ENCODE results near the gene KCNJ15.

The KCNJ15 gene

DNA sequence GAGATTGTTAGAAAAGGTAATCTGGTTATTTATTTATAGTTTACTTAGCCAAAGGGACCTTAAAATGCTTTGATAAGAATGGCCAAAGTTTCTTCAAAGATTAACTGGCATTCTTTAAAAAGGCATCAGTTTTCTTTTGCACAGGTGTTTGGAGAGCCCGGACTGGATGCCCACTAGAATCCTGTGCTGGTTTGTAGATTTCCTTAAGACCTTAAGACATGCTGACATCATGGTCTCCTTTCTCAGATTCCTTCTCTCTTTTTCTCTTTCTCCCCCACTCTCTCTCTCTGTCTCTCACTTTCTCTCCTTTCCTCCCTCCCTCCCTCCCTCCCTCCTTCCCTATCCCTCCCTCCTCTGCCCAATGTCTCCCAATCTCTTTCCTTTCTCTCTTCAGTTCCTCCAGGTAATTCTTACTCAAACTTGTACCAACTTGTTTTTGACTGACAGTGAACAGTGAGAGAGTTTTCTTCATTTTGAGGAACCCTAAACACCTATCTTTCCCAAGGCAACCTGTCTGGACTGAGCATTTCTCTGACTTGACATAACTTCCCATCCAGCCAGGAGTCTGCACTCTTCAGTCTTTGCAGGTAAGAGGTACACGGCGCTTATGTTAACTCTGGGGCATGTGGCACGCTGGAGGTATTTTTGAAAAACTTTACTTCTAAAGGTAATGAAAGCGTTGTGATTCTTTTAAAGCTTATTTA lies at the start of gene KCNJ15:
Gene KCNJ15 (plus strand): TSS at position 393 of the 704 bp plus-strand sequence. CDS start 42,271 bp downstream, outside the sequence.
- no peaks in the 10 kb centered on the region for H3K27me3 ChIP-seq (ENCODE audit: low read depth)
- in situ Hi-C loops (cut with MboI; ENCODE audit: low sequenced_read_pairs): no loop called here
- no peaks in the 10 kb centered on the region for H3K4me1 ChIP-seq
- H3K36me3 ChIP-seq (replicated peaks): no peaks in the 10 kb centered on the region
- no peak for DNase-seq (ENCODE audit: low spot score in 2 of 2)
- no peaks in the 10 kb centered on the region for H3K9me3 ChIP-seq
- H3K4me3 ChIP-seq: no peak within 1 kb of the TSS

DNA sequence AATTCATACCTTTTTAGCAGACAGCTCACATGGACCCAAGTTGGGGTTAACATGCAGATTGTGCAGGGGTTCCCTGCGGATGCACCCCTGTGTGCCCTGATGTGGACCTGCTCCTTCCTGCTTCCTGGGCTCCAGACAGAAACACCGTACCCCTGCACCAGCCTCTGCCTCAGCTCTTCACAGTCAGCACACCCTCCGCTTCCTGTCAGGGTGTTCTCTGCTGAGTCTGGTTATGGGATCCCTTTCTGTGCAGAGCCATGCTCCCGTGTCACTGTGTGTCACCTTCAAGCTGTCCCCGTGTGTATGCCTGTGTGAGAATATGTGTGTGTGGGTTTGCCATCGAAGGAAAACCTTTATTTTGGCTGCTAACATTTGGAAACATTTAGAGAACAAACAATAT lies 48.7 kb upstream of the KCNJ15 start:
- Histone ChIP-seq H3K9me3 (no peaks in the 10 kb centered on the region; the same call in none of the 2 replicates), H3K4me1 (no peaks in the 10 kb centered on the region), H3K36me3 (replicated peaks) (no peaks in the 10 kb centered on the region), H3K27me3 (ENCODE audit: low read depth) (no peaks in the 10 kb centered on the region), H3K4me3 (no peak overlapping the region)
- DNase-seq (ENCODE audit: low spot score in 2 of 2): no peak
- in situ Hi-C loops (cut with MboI; ENCODE audit: low sequenced_read_pairs): loop anchor here (25.0 kb wide), 1 partner anchor 929 kb away; no protein-coding TSS in a partner anchor

DNA sequence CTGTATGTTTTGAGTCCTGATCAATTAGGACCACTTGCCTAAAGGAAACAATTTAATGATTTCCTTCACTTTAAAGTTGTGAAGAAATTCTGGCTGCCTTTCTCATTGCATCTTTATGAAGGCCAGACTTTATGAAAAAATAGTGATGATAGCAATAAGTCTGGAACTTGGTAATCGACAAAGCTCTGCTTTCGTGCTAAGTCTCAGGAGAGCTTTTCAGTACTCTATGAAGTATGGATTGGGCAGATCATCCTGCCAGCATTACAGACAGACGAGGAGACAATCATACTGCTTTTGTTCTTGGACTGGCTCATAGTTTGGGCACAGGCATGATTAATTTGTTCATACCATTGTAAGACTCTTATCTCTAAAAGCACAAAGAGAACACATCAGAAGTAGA lies 45.5 kb upstream of the KCNJ15 start:
- in situ Hi-C loops (cut with MboI; ENCODE audit: low sequenced_read_pairs): loop anchor here (25.0 kb wide), 1 partner anchor 926 kb away; no protein-coding TSS in a partner anchor
- Histone ChIP-seq H3K27me3 (ENCODE audit: low read depth) (no peaks in the 10 kb centered on the region), H3K9me3 (no peaks in the 10 kb centered on the region; the same call in 1 of the 2 replicates), H3K36me3 (replicated peaks) (no peaks in the 10 kb centered on the region), H3K4me1 (no peaks in the 10 kb centered on the region), H3K4me3 (no peak overlapping the region)
- no peak for DNase-seq (ENCODE audit: low spot score in 2 of 2)

DNA sequence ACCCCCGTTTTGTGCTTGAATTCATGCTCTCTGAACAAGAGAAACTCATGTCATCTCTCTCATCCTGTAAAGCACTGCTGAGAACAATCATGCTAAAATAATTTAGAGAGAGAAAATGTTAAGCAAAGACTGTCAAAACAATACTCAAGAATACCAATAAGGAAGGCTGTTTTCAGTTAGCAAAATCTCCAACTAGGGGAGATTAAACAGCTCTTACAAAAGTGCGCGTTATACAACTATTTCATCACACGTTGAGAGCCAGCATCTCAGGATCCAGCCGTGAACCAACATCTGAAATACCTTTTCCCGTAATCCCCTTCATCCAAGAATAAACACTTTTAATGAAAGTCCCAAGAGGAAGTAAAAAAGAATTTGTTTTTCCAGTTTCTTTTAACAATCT lies 44.1 kb upstream of the KCNJ15 start:
- in situ Hi-C loops (cut with MboI; ENCODE audit: low sequenced_read_pairs): loop anchor here (25.0 kb wide), 1 partner anchor 925 kb away; no protein-coding TSS in a partner anchor
- no peaks in the 10 kb centered on the region for H3K36me3 ChIP-seq (replicated peaks)
- no peaks in the 10 kb centered on the region for H3K4me1 ChIP-seq
- no peak for DNase-seq (ENCODE audit: low spot score in 2 of 2)
- H3K4me3 ChIP-seq: no peak overlapping the region
- no peaks in the 10 kb centered on the region for H3K27me3 ChIP-seq (ENCODE audit: low read depth)
- H3K9me3 ChIP-seq: no peaks in the 10 kb centered on the region; the same call in 1 of the 2 replicates

DNA sequence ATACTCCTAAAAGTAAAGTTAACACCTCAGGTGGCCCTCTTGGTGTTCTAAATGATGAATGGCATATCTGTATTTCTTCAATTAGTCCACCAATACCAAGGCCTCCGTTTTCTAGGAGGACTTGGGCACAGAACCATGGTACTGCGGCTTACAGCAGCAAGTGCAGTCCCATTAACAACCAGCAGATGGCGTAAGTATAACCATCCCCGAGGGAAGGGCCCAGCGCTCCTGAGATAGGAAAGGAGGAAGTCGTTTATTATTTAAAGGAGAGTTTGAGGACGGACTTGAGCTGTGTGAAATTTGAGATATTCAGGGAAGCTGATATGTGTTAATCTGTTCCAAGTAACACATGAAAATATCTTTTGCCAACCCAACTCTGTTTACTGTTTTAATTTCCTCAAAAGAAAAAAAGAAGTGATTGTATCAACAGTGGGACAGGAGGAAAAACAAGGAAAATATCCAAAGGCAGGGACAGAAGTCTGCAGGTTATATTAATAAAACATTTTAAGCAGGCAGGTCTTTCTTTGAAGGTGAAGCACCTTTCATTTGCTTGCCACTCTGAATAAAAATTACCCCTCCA lies 37.7 kb upstream of the KCNJ15 start:
- no peaks in the 10 kb centered on the region for H3K4me1 ChIP-seq
- H3K27me3 ChIP-seq (ENCODE audit: low read depth): no peaks in the 10 kb centered on the region
- no peak overlapping the region for H3K4me3 ChIP-seq
- in situ Hi-C loops (cut with MboI; ENCODE audit: low sequenced_read_pairs): loop anchor here (25.0 kb wide), 1 partner anchor 918 kb away; no protein-coding TSS in a partner anchor
- no peaks in the 10 kb centered on the region for H3K36me3 ChIP-seq (replicated peaks)
- peak in 1 of 2 experiments; percentile 51 for DNase-seq (ENCODE audit: low spot score in 2 of 2)
- 0 out of 2 replicates have a peak, but pooled peaks cover 3% of the 10 kb centered on the region for H3K9me3 ChIP-seq

DNA sequence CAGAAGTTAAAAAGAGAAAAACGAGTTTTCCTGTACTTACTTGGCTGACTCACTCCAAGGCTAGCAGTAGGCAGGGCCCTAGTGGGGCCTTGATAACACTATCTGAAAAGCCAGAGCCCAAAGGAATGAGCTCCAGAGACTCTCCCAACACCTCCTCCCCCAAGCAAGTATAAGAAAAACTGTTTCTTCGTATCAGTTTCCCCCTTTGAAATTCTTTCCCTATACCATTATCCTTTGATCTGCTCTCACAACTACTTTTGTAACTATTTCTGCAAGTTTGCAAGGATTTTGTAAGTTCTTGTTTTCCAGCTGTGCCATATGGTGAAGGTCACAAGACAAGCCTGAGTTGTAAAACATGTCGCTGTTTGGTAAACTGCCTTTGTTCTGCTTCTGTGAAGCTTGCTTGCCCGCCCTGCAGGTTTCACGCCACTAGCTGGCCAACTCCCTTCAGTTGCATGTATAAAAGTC lies 36.5 kb upstream of the KCNJ15 start:
- no peak for DNase-seq (ENCODE audit: low spot score in 2 of 2)
- Histone ChIP-seq H3K9me3 (0 out of 2 replicates have a peak, but pooled peaks cover 3% of the 10 kb centered on the region), H3K4me3 (no peak overlapping the region), H3K36me3 (replicated peaks) (no peaks in the 10 kb centered on the region), H3K4me1 (no peaks in the 10 kb centered on the region), H3K27me3 (ENCODE audit: low read depth) (no peaks in the 10 kb centered on the region)
- in situ Hi-C loops (cut with MboI; ENCODE audit: low sequenced_read_pairs): loop anchor here (25.0 kb wide), 1 partner anchor 917 kb away; no protein-coding TSS in a partner anchor

DNA sequence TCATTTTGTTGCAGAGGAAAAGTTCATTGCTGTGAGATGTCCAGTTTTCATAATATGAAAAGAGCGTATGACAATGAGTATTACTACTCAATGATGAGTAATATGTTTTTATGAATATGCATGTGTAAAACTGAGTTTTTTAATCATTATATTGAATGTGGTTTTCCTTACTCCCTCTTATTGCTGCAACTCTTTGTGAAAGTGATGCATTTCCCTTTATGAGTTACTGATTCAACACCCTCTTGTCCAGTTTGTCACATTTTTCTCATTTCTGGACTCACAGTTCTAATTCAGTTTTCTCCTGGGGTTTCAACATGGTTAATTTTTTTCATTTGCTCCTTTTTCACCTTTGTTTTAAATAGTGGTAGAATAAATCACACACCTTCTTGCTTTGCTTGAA lies 35.2 kb upstream of the KCNJ15 start:
- Histone ChIP-seq H3K36me3 (replicated peaks) (no peaks in the 10 kb centered on the region), H3K27me3 (ENCODE audit: low read depth) (no peaks in the 10 kb centered on the region), H3K9me3 (0 out of 2 replicates have a peak, but pooled peaks cover 3% of the 10 kb centered on the region), H3K4me3 (no peak overlapping the region), H3K4me1 (no peaks in the 10 kb centered on the region)
- in situ Hi-C loops (cut with MboI; ENCODE audit: low sequenced_read_pairs): loop anchor here (25.0 kb wide), 1 partner anchor 916 kb away; no protein-coding TSS in a partner anchor
- DNase-seq (ENCODE audit: low spot score in 2 of 2): no peak

DNA sequence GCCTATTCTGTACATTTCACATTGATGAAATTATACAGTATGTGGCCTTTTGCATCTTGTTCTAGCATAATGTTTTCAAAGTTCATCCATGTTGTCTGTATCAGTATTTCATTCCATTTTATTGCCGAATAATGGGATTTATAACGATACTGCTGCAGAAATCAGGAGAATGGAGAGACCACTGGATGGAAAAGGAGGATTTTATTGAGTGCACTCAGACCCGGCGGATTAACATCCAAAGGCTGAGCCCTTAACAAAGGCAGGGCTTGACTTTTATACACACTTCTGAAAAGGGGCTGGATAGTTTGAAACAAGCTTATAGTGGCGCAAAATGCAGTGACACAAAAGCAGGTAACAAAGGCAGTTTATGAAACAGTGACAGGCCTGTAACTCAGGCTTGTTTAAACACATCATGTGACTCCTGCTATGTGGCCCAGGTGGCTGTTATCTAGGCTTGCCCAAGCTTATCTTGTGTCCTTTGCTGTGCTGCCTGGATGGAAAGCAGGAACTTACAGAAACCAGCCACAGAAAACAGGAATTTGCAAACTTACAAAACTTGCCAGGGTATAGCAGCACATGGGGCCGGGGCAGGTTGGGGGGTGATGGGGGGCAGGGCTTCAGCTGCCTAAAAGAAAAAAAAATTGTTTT lies 32.8 kb upstream of the KCNJ15 start:
- no peak overlapping the region for H3K4me3 ChIP-seq
- H3K36me3 ChIP-seq (replicated peaks): no peaks in the 10 kb centered on the region
- H3K4me1 ChIP-seq: no peaks in the 10 kb centered on the region
- in situ Hi-C loops (cut with MboI; ENCODE audit: low sequenced_read_pairs): loop anchor here (25.0 kb wide), 1 partner anchor 913 kb away; no protein-coding TSS in a partner anchor
- no peak for DNase-seq (ENCODE audit: low spot score in 2 of 2)
- peaks cover 3% of the 10 kb centered on the region; the same call in 1 of the 2 replicates for H3K9me3 ChIP-seq
- H3K27me3 ChIP-seq (ENCODE audit: low read depth): no peaks in the 10 kb centered on the region

DNA sequence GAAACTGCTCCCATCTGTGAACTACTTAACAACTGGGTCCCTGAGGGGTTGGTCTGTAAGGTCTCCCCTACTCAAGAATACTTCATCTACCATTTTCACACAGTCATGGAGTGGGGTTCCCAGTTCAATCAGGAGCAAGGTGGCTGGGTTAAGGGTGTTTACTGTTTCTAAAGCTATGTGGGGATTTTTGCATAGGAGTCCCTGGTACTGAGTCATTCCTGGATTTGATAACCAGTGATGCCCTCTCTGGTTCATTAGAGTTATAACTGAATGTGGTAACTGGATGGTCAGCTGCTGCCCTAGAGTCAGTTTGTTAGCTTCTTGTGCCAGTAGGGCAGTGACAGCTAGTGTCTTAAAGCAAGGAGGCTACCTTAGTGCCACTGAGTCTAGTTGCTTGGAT lies 29.4 kb upstream of the KCNJ15 start:
- in situ Hi-C loops (cut with MboI; ENCODE audit: low sequenced_read_pairs): no loop called here
- no peak overlapping the region for H3K4me3 ChIP-seq
- H3K4me1 ChIP-seq: no peaks in the 10 kb centered on the region
- no peaks in the 10 kb centered on the region for H3K36me3 ChIP-seq (replicated peaks)
- DNase-seq (ENCODE audit: low spot score in 2 of 2): no peak
- peaks cover 3% of the 10 kb centered on the region; the same call in 1 of the 2 replicates for H3K9me3 ChIP-seq
- H3K27me3 ChIP-seq (ENCODE audit: low read depth): no peaks in the 10 kb centered on the region

DNA sequence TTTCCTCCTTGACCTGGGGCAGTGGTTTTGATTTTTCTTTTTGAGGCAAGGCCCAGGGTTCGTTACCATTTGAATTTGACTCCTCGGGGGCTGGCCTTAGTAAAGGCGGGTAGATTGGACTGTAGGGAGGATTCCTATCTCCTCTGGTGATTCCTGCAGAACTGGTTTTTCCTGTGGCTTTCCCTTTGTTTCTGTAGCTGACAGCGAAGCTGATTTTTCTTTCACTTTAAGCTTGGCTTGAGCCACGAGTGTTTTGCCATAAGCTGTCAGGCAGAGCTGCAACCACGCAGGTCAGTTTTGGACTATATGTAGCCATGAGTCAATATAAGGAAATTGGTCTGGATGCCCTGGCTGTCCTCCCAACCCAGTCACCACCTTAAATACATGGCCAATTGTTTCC lies 28.7 kb upstream of the KCNJ15 start:
- in situ Hi-C loops (cut with MboI; ENCODE audit: low sequenced_read_pairs): no loop called here
- Histone ChIP-seq H3K36me3 (replicated peaks) (no peaks in the 10 kb centered on the region), H3K9me3 (peaks cover 7% of the 10 kb centered on the region; the same call in 1 of the 2 replicates), H3K4me3 (no peak overlapping the region), H3K27me3 (ENCODE audit: low read depth) (no peaks in the 10 kb centered on the region), H3K4me1 (no peaks in the 10 kb centered on the region)
- DNase-seq (ENCODE audit: low spot score in 2 of 2): no peak

DNA sequence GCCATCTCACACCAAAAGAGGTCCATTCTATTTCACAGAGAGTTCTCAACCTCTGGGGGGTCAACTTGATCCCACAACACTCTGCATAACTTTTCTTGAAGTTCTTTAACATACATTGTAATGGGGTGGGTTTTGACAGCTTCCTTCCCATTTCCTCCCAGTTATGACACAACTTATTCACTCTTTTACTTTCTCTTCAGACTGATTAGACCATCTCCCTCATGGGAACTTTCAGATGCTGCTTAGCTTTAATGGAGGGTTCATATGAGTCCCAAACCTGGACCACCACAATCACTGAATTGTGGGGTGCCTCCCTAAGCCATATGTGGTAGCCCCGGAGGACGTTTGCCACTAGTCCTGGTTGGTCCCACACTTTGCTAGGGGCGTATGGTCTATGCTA lies 28.3 kb upstream of the KCNJ15 start:
- no peaks in the 10 kb centered on the region for H3K4me1 ChIP-seq
- in situ Hi-C loops (cut with MboI; ENCODE audit: low sequenced_read_pairs): no loop called here
- DNase-seq (ENCODE audit: low spot score in 2 of 2): no peak
- H3K9me3 ChIP-seq: peaks cover 8% of the 10 kb centered on the region; the same call in 1 of the 2 replicates
- H3K4me3 ChIP-seq: no peak overlapping the region
- no peaks in the 10 kb centered on the region for H3K36me3 ChIP-seq (replicated peaks)
- H3K27me3 ChIP-seq (ENCODE audit: low read depth): no peaks in the 10 kb centered on the region

DNA sequence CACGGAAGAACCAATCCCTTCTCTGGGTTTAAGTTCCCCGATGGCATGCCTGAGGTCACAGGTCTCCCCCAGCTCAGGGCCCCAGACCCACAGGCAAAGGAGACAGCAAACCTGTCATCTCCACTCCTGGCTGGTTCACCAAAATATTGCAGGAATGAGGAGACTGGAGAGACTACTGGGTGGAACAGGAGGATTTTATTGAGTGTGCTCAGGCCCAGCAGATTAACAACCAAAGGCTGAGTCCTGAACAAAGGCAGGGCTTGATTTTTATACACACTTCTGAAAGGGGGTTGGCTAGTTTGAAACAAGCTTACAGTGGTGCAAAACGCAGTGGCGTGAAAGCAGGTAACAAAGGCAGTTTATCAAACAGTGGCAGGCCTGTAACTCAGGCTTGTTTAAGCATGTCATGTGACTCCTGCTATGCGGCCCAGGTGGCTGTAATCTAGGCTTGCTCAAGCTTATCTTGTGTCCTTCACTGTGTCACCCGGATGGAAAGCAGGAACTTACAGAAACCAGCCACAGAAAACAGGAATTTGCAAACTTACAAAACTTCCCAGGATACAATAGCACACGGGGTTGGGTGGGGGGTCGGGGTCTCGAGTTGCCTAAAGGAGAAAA lies 27.4 kb upstream of the KCNJ15 start:
- in situ Hi-C loops (cut with MboI; ENCODE audit: low sequenced_read_pairs): no loop called here
- H3K4me1 ChIP-seq: no peaks in the 10 kb centered on the region
- DNase-seq (ENCODE audit: low spot score in 2 of 2): no peak
- no peaks in the 10 kb centered on the region for H3K36me3 ChIP-seq (replicated peaks)
- H3K9me3 ChIP-seq: peaks cover 5% of the 10 kb centered on the region; the same call in 1 of the 2 replicates
- no peaks in the 10 kb centered on the region for H3K27me3 ChIP-seq (ENCODE audit: low read depth)
- H3K4me3 ChIP-seq: no peak overlapping the region

DNA sequence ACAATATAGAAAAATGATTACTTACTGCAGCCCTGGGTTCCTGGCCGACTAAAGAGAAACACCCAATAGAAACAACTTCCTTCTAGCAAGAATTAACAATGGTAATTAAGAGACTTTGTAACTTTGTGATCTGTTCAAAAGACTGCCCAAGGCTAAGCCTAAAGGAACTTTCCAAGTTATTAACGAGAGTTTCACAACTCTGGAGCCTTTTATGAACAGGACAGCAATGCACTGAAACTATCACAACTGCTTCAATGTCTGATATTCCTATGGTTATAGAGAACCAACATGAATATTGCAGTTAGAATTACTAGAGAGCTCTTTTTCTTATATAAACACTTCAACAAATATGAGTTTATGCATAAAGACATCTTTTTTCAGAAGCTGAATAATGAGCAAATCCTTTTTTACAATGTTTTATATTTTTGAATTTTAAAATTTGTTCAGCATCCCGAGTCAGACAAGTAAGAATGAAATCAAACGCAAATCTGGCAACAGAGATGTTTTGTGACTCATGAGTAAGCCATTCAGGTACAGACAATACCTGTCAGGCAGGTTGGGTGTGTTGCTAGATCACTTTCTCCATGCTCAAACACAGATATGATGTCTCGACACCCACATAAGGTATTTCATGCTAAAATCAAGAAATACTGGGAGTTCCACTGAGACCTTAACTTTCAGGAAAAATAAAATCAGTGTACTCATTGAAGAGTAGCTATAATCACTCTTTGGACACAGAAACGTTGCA lies 22.2 kb upstream of the KCNJ15 start:
- Histone ChIP-seq H3K4me3 (no peak overlapping the region), H3K4me1 (no peaks in the 10 kb centered on the region), H3K36me3 (replicated peaks) (no peaks in the 10 kb centered on the region), H3K27me3 (ENCODE audit: low read depth) (no peaks in the 10 kb centered on the region), H3K9me3 (0 out of 2 replicates have a peak, but pooled peaks cover 5% of the 10 kb centered on the region)
- no peak for DNase-seq (ENCODE audit: low spot score in 2 of 2)
- in situ Hi-C loops (cut with MboI; ENCODE audit: low sequenced_read_pairs): no loop called here

All from HAP-1 (cell line).